DMS153 (cell line): Measurements from ENCODE around the gene IP6K1.
"Not testable (repeated sequence)": the region's sequence is repeated elsewhere in the genome, so short reads cannot be mapped to it uniquely, and the experiment has no call there.

Experiments
- DNase-seq: peaks from one replicate; lab custom pipeline; 2025; lab: John Stamatoyannopoulos, UW

Gene IP6K1

GRCh38 chr3:49786357-49787181, at the start of gene IP6K1:
TSS of gene IP6K1 (minus strand) at chr3:49786542. CDS start at chr3:49748040, 38,502 bp downstream.
- peak; percentile 93 for DNase-seq

GRCh38 chr3:49831341-49831740, 45.0 kb upstream of the IP6K1 start:
- DNase-seq = no peak

- no peak for DNase-seq
These were observed 39.7 kb upstream of the IP6K1 start for GRCh38 chr3:49826016-49826415.

- not testable (repeated sequence) for DNase-seq
These were observed 36.8 kb upstream of the IP6K1 start for GRCh38 chr3:49823131-49823530.

- peak; percentile 16 for DNase-seq
These were observed 27.3 kb upstream of the IP6K1 start, which contains the start of gene UBA7 for GRCh38 chr3:49813497-49814174. TSS of gene UBA7 (minus strand) at chr3:49813953. CDS start at chr3:49813787, 166 bp downstream.

- no peak for DNase-seq
These were observed 26.7 kb upstream of the IP6K1 start for GRCh38 chr3:49812916-49813496.

GRCh38 chr3:49807431-49808114, 21.2 kb upstream of the IP6K1 start:
- DNase-seq = no peak

- DNase-seq = no peak
These were observed 20.5 kb upstream of the IP6K1 start for GRCh38 chr3:49806850-49807249.

GRCh38 chr3:49805897-49806701, 19.8 kb upstream of the IP6K1 start:
- no peak for DNase-seq

GRCh38 chr3:49805367-49805782, 19.0 kb upstream of the IP6K1 start:
- DNase-seq = peak; percentile 9

- DNase-seq = no peak
These were observed 18.0 kb upstream of the IP6K1 start for GRCh38 chr3:49804141-49805041.

GRCh38 chr3:49803465-49804140, 17.3 kb upstream of the IP6K1 start:
- DNase-seq = no peak

GRCh38 chr3:49802719-49803464, 16.6 kb upstream of the IP6K1 start, which contains the start of gene INKA1:
TSS of gene INKA1 (plus strand) at chr3:49803261. CDS start at chr3:49803393, 132 bp downstream.
- peak; percentile 29 for DNase-seq

- no peak for DNase-seq
These were observed 14.8 kb upstream of the IP6K1 start for GRCh38 chr3:49801160-49801559.

GRCh38 chr3:49799761-49800160, 13.4 kb upstream of the IP6K1 start, which contains the start of gene CDHR4:
TSS of gene CDHR4 (minus strand) at chr3:49799873. CDS start at chr3:49799812, 61 bp downstream.
- DNase-seq = no peak

GRCh38 chr3:49799105-49799504, 12.8 kb upstream of the IP6K1 start:
- DNase-seq = no peak

GRCh38 chr3:49794926-49795905, 8.9 kb upstream of the IP6K1 start:
- DNase-seq = no peak
